Measurements from ENCODE around the gene KARS1.

GRCh38 chr16:75588716-75589115, 58.7 kb downstream of the KARS1 start:
- TF ChIP-seq POLR2A (IDR thresholded peaks at IDR 0.05) (no peak), CTCF (IDR thresholded peaks at IDR 0.05) (no peak)

All from heart left ventricle (tissue), 13 donors.